RWPE1 (cell line): ENCODE results near the gene SLC4A1AP.

Source experiments
- CTCF ChIA-PET: fragments of 350-600 bp; sonication (Branson Sonifier 250); formaldehyde crosslinking; extraction: SDS; loops from one replicate; lab custom pipeline; 2021; lab: Yijun Ruan, JAX
- POLR2A ChIA-PET: fragments of 400-600 bp; formaldehyde crosslinking; extraction: SDS; loops from one replicate; lab custom pipeline; 2020; ENCODE audit warnings: antibody characterized with exemption; ENCODE audit not compliant: low non-redundant PET; lab: Yijun Ruan, JAX
- DNase-seq: peaks from one replicate; pipeline ENCODE4 v3.0.0; 2012; ENCODE audit warnings: low spot score
- H3K27ac ChIP-seq: fragments of 450-650 bp; 2 replicates; pipeline ENCODE4 v1.5.1; 2017
- TF ChIP-seq, protein P1 (sequence below): fragments of 450-650 bp; conservative IDR thresholded peaks from 2 replicates; pipeline ENCODE4 v1.5.1; 2017; ENCODE audit warnings: low read depth, mild to moderate bottlenecking

Gene SLC4A1AP

DNA sequence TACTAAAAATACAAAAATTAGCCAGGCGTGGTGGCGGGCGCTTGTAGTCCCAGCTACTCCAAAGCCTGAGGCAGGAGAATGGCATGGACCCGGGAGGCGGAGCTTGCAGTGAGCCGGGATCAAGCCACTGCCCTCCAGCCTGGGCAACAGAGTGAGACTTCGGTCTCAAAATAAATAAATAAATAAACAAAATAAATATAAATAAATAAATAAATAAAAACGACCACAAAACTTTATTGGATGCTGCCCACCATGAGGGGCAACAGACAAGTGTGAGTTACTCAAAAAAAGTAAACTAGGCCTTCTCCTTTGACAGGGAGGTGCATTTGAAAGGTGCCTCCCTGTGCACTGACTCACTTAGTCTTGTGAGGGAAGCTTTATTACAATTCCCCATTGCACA, 50.4 kb downstream of the SLC4A1AP start:
- H3K27ac ChIP-seq = no peak overlapping the region
- POLR2A ChIA-PET = no interaction called here
- TF ChIP-seq, protein P1, sequence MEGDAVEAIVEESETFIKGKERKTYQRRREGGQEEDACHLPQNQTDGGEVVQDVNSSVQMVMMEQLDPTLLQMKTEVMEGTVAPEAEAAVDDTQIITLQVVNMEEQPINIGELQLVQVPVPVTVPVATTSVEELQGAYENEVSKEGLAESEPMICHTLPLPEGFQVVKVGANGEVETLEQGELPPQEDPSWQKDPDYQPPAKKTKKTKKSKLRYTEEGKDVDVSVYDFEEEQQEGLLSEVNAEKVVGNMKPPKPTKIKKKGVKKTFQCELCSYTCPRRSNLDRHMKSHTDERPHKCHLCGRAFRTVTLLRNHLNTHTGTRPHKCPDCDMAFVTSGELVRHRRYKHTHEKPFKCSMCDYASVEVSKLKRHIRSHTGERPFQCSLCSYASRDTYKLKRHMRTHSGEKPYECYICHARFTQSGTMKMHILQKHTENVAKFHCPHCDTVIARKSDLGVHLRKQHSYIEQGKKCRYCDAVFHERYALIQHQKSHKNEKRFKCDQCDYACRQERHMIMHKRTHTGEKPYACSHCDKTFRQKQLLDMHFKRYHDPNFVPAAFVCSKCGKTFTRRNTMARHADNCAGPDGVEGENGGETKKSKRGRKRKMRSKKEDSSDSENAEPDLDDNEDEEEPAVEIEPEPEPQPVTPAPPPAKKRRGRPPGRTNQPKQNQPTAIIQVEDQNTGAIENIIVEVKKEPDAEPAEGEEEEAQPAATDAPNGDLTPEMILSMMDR = no peak
- no peak for DNase-seq
- CTCF ChIA-PET = interaction anchor here (1.3 kb wide), 1 partner anchor 9 kb away, joined by 6 read pairs; no protein-coding TSS in a partner anchor

DNA sequence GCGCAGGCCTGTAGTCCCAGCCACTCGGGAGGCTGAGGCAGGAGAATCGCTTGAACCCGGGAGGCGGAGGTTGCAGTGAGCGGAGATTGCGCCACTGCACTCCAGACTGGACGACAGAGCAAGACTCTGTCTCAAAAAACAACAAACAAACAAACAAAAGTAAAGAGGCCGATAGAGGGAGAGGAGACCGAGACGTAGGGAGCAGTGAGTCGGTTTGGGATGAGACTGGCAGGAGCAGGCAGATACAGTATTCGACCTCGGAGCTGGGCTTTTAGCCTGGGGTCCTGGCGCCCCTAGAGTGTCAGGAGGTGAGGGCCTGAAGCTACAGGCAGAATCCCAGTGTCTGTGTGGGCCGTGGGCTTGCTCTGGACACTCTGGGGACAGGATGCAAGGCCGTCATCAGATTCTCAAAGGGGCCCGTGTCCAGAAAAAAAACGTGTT, 51.2 kb downstream of the SLC4A1AP start:
- peak overlapping the region; percentile 58 for H3K27ac ChIP-seq
- no peak for DNase-seq
- CTCF ChIA-PET = interaction anchor here (0.6 to 1.3 kb wide), 2 partner anchors 8 to 11 kb away, joined by 3 to 6 read pairs; no protein-coding TSS in a partner anchor
- POLR2A ChIA-PET = no interaction called here
- TF ChIP-seq, protein P1 = no peak

DNA sequence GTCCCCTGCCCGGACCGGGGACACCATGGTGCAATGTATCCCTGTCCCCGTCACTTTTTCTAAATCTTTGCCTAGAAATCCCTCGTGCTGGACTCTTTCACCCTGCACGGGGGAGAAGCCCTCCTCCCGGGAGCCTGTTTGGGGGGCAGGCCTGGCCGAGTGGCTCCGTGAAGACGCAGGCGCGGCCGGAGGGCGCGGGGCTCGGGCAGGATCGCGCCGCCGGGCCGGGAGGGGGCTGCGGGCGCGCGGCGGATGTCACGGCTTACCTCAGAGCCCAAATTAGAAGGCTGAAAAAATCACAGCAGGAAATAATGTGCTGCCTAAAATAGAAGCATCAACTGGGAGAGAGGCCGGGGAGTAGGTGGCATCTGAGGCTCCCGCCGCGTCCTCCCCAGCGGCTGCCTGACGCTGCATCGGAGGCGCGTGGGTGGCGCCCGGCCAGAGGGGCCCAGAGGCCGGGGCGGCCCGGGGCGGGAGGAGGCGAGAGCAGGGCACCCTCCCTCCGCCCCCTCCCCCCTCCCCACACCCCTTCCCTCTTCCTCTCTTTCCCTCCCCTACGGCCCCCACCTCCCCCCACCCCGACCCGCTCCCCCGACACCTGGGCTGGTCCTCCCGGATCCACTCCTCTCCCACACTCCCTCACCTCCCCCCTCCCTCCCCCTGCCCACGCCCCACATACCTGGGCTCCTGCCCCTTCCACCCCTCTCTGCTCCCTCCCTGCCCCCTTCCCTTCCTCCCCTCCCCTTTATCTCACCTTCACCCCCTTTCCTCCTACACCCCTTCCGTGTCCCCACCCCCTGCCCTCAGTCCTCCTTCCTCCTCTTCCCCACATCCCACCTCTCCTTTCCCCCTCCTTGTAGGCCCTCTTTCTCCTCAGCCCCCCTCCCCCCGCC, 51.9 kb downstream of the SLC4A1AP start:
- TF ChIP-seq, protein P1 = no peak
- ChIA-PET CTCF (interaction anchor here (0.6 to 2.1 kb wide), 4 partner anchors 8 to 50 kb away, joined by 3 to 12 read pairs (median 4); no protein-coding TSS in a partner anchor), POLR2A (no interaction called here)
- H3K27ac ChIP-seq = peak overlapping the region; percentile 58
- no peak for DNase-seq

DNA sequence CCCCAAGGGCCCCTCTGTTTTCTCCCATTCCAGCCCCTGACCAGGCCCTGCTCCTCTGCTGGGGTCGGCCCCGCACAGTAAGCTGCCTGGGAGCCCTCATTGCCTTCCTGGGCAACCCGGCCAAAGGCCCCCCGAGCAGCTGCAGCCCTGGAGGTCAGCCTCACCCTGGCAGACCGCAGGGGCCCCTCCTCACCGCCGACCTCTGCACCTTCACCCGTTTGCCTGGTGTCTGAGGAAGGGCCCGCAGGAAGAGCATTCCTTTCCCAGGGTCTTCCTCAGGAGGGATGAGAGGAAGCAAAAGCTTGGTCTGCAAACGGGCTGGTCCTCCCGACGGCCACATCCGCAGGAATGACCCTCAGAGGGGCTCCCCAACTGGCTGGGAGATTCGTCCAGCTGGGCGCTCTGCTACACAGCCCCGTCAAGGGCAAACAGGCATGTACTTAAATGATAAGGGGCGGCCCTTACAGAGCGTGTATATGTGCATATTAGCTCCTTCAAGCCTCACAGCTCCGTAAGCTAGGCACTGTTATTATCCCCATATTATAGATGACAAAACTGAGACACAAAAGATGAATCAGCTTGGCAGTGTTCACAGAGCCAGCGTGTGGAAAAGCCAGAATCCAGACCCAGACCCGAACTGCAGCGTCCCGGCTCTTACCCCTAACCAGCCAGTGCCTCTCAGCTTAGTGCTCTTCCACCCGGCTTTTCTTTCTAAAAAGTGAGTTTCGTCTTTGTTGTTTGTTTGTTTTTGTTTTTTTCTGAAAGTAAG, 52.8 kb downstream of the SLC4A1AP start:
- DNase-seq = no peak
- POLR2A ChIA-PET = interaction anchor here (0.6 kb wide), 1 partner anchor 720 kb away, joined by 3 read pairs; no protein-coding TSS in a partner anchor
- peak overlapping the region; percentile 60 for H3K27ac ChIP-seq
- TF ChIP-seq, protein P1 = no peak
- CTCF ChIA-PET = interaction anchor here (0.7 to 2.1 kb wide), 3 partner anchors 10 to 49 kb away, joined by 3 to 12 read pairs (median 5); no protein-coding TSS in a partner anchor

DNA sequence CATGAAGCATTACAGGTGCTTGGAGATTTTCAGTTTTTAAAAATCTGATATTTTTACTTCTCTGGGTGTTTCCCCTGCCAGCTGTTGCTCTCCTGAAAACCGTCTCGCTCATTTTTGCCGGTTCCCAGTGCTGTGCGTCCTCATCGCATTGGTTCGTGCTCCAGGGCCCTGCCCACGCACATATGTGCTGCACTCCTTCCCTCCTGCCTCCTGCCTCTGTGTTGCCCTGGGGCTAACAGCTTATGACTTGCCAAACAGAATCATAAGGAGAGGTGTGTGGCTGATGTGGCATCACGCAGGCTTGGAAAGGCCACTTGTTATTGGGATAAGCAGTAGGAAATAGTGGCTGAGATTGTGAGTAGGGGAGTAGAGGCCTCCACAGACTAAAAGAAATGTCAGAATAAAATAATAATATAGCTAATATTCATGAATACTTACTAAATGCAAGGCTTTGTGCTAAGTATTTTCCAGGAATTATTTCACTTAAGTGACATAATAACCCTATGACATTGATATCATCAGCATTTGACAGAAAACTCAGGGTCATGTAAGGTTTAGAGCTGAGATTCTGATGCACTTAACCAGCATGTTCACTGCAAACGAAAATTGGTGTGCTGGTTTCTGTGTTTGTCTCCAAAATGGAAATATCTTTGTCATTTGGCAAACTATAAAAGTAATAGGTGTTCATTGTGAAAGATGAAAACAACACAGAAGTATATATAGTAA, 53.5 kb downstream of the SLC4A1AP start:
- H3K27ac ChIP-seq = peak overlapping the region; percentile 60
- TF ChIP-seq, protein P1 = no peak
- DNase-seq = peak; percentile 71
- CTCF ChIA-PET = interaction anchor here (0.7 to 2.1 kb wide), 3 partner anchors 11 to 44 kb away, joined by 3 to 12 read pairs (median 5); no protein-coding TSS in a partner anchor
- POLR2A ChIA-PET = interaction anchor here (0.6 kb wide), 1 partner anchor 720 kb away, joined by 3 read pairs; no protein-coding TSS in a partner anchor
